ENCODE data around the gene ITGB4.
A peak's percentile ranks its signal among the peaks of the same experiment; 100 is the strongest.

ITGB4 gene

GRCh38 chr17:75720656-75721462 lies at the start of gene ITGB4:
Gene ITGB4, plus strand, starts transcription at chr17:75721459. Its CDS starts 3,245 bp downstream, at chr17:75724704.
- DNase-seq (ENCODE audit: low read depth in 2 of 2): peak; percentile 10 to 38

GRCh38 chr17:75672011-75672410 lies 49.2 kb upstream of the ITGB4 start:
- DNase-seq (ENCODE audit: low read depth in 2 of 2): no peak

- no peak for DNase-seq (ENCODE audit: low read depth in 2 of 2)
These were observed 47.8 kb upstream of the ITGB4 start for GRCh38 chr17:75673487-75673886.

GRCh38 chr17:75676461-75676860 lies 44.8 kb upstream of the ITGB4 start:
- DNase-seq (ENCODE audit: low read depth in 2 of 2): no peak

- no peak for DNase-seq (ENCODE audit: low read depth in 2 of 2)
These were observed 41.5 kb upstream of the ITGB4 start for GRCh38 chr17:75679706-75680211.

GRCh38 chr17:75680431-75680830 lies 40.8 kb upstream of the ITGB4 start:
- DNase-seq (ENCODE audit: low read depth in 2 of 2): no peak

- DNase-seq (ENCODE audit: low read depth in 2 of 2): no peak
These were observed 40.0 kb upstream of the ITGB4 start for GRCh38 chr17:75681289-75681688.

- DNase-seq (ENCODE audit: low read depth in 2 of 2): no peak
These were observed 37.7 kb upstream of the ITGB4 start for GRCh38 chr17:75683583-75683982.

GRCh38 chr17:75684249-75684648 lies 37.0 kb upstream of the ITGB4 start:
- no peak for DNase-seq (ENCODE audit: low read depth in 2 of 2)

GRCh38 chr17:75684924-75685323 lies 36.3 kb upstream of the ITGB4 start:
- DNase-seq (ENCODE audit: low read depth in 2 of 2): no peak

GRCh38 chr17:75685499-75685898 lies 35.8 kb upstream of the ITGB4 start:
- DNase-seq (ENCODE audit: low read depth in 2 of 2): no peak

GRCh38 chr17:75688209-75688825 lies 32.9 kb upstream of the ITGB4 start:
- no peak for DNase-seq (ENCODE audit: low read depth in 2 of 2)

GRCh38 chr17:75689441-75689873 lies 31.8 kb upstream of the ITGB4 start:
- DNase-seq (ENCODE audit: low read depth in 2 of 2): peak in 1 of 2 donors; percentile 19

GRCh38 chr17:75691371-75691791 lies 29.9 kb upstream of the ITGB4 start:
- no peak for DNase-seq (ENCODE audit: low read depth in 2 of 2)

- DNase-seq (ENCODE audit: low read depth in 2 of 2): no peak
These were observed 29.2 kb upstream of the ITGB4 start for GRCh38 chr17:75691801-75692626.

GRCh38 chr17:75692976-75693375 lies 28.3 kb upstream of the ITGB4 start:
- DNase-seq (ENCODE audit: low read depth in 2 of 2): no peak

GRCh38 chr17:75693500-75694481 lies 27.5 kb upstream of the ITGB4 start:
- DNase-seq (ENCODE audit: low read depth in 2 of 2): no peak

- DNase-seq (ENCODE audit: low read depth in 2 of 2): no peak
These were observed 26.7 kb upstream of the ITGB4 start for GRCh38 chr17:75694536-75694935.

GRCh38 chr17:75695141-75695829 lies 26.0 kb upstream of the ITGB4 start:
- no peak for DNase-seq (ENCODE audit: low read depth in 2 of 2)

- DNase-seq (ENCODE audit: low read depth in 2 of 2): no peak
These were observed 25.4 kb upstream of the ITGB4 start for GRCh38 chr17:75695830-75696271.
